GM19372 (cell line): Measurements from ENCODE around the gene NKIRAS1.
"Not testable (repeated sequence)": the region's sequence is repeated elsewhere in the genome, so short reads cannot be mapped to it uniquely, and the experiment has no call there.

Experiments
- ATAC-seq: cut with Tn5 transposase; IDR thresholded peaks from one replicate; pipeline ENCODE4 v1.9.1; 2021; ENCODE audit warnings: mild to moderate bottlenecking, low read depth, moderate library complexity; ENCODE audit not compliant: unreplicated experiment

NKIRAS1 gene

GRCh38 chr3:23911397-23911796 lies 5.4 kb downstream of the NKIRAS1 start:
- ATAC-seq, result no peak

- ATAC-seq, result no peak
Measured at GRCh38 chr3:23909341-23909740, 7.4 kb downstream of the NKIRAS1 start.

- ATAC-seq, result no peak
Measured at GRCh38 chr3:23904545-23904944, 12.2 kb downstream of the NKIRAS1 start.

GRCh38 chr3:23900744-23901143 lies 16.0 kb downstream of the NKIRAS1 start:
- no peak for ATAC-seq

- no peak for ATAC-seq
Measured at GRCh38 chr3:23895181-23895580, 21.6 kb downstream of the NKIRAS1 start.

- no peak for ATAC-seq
Measured at GRCh38 chr3:23894254-23895061, 22.3 kb downstream of the NKIRAS1 start.

GRCh38 chr3:23889950-23890349 lies 26.8 kb downstream of the NKIRAS1 start:
- ATAC-seq, result no peak

- no peak for ATAC-seq
Measured at GRCh38 chr3:23889386-23889785, 27.4 kb downstream of the NKIRAS1 start.

- ATAC-seq, result no peak
Measured at GRCh38 chr3:23888617-23889228, 28.1 kb downstream of the NKIRAS1 start.

GRCh38 chr3:23886311-23886710 lies 30.5 kb downstream of the NKIRAS1 start:
- no peak for ATAC-seq

GRCh38 chr3:23885210-23885609 lies 31.6 kb downstream of the NKIRAS1 start:
- no peak for ATAC-seq

- no peak for ATAC-seq
Measured at GRCh38 chr3:23884481-23884880, 32.3 kb downstream of the NKIRAS1 start.

GRCh38 chr3:23882487-23882918 lies 34.3 kb downstream of the NKIRAS1 start:
- ATAC-seq, result no peak

GRCh38 chr3:23881993-23882392 lies 34.8 kb downstream of the NKIRAS1 start:
- ATAC-seq, result not testable (repeated sequence)

- ATAC-seq, result no peak
Measured at GRCh38 chr3:23880703-23881339, 36.0 kb downstream of the NKIRAS1 start.

- no peak for ATAC-seq
Measured at GRCh38 chr3:23879485-23879884, 37.3 kb downstream of the NKIRAS1 start.

GRCh38 chr3:23877329-23877980 lies 39.3 kb downstream of the NKIRAS1 start:
- no peak for ATAC-seq

GRCh38 chr3:23876923-23877322 lies 39.9 kb downstream of the NKIRAS1 start:
- no peak for ATAC-seq

- ATAC-seq, result no peak
Measured at GRCh38 chr3:23875113-23875725, 41.6 kb downstream of the NKIRAS1 start.

GRCh38 chr3:23874359-23875112 lies 42.3 kb downstream of the NKIRAS1 start:
- ATAC-seq, result no peak
